GM12878 (cell line): ENCODE data around the gene MDK. TPM values are rescaled to one million over a fixed set of nuclear protein-coding genes. Genes with fewer than 3 reads are reported as not detected.

Experiments used
- ATAC-seq: fragments of 200-7000 bp; cut with Tn5 transposase; 3 replicates; pipeline ENCODE4 v1.9.1; 2020; ENCODE audit warnings: mild to moderate bottlenecking, moderate library complexity
- BruUV-seq: library from RNA; stranded (reverse); fragments of 400-500 nt; replicated peaks from 2 replicates; lab custom pipeline; 2021; lab: Mats Ljungman, UMichigan
- CTCF ChIA-PET: fragments of 300-600 bp; sonication (Branson Sonifier 250); formaldehyde crosslinking; extraction: SDS; loops from one replicate; lab custom pipeline; 2021; ENCODE audit warnings: inconsistent platforms; lab: Yijun Ruan, JAX
- POLR2A ChIA-PET: fragments of 350-600 bp; formaldehyde crosslinking; extraction: SDS; loops from one replicate; lab custom pipeline; 2021; ENCODE audit warnings: inconsistent platforms; lab: Charles Lee
- RAD21 ChIA-PET: fragments of 300-600 bp; sonication (Branson Sonifier 250); formaldehyde crosslinking; loops from one replicate; lab custom pipeline; 2023; ENCODE audit warnings: antibody characterized with exemption; ENCODE audit not compliant: unreplicated experiment; lab: Charles Lee
- SMC1A ChIA-PET: fragments of 300-600 bp; sonication (Branson Sonifier 250); formaldehyde crosslinking; loops from one replicate; lab custom pipeline; 2023; ENCODE audit not compliant: unreplicated experiment, uncharacterized antibody; lab: Charles Lee
- DNase-seq: peaks from one replicate; pipeline ENCODE4 v3.0.0-alpha.2; 2011; ENCODE audit warnings: low read depth, low spot score
- FAIRE-seq: peaks from 3 replicates; lab custom pipeline; 2011; peaks lifted over from hg19 to GRCh38; lab: Jason Lieb, UNC
- H2AFZ ChIP-seq: 2 replicates; pipeline ENCODE4 v1.6.0; 2011; ENCODE audit warnings: low read depth, low read length, control low read depth; ENCODE audit not compliant: control insufficient read depth
- H3K27ac ChIP-seq: 2 replicates; pipeline ENCODE4 v1.5.1; 2011; ENCODE audit warnings: control low read depth; ENCODE audit not compliant: control insufficient read depth, insufficient read depth
- H3K27me3 ChIP-seq, 2 experiments: replicated peaks in 1 of 2; 2 replicates each; pipeline versions ENCODE4 v1.6.0 to v1.6.1; 2011; ENCODE audit warnings: low read length in 1 of 2; ENCODE audit not compliant: control insufficient read depth in 2 of 2, insufficient read depth in 2 of 2
- H3K36me3 ChIP-seq, 2 experiments: 2 replicates each; pipeline ENCODE4 v1.5.1; 2011; ENCODE audit warnings: low read length in 1 of 2; ENCODE audit not compliant: control insufficient read depth in 2 of 2, insufficient read depth in 2 of 2
- H3K4me1 ChIP-seq: 2 replicates; pipeline ENCODE4 v1.6.1; 2011; ENCODE audit warnings: mild to moderate bottlenecking, low read length, moderate library complexity, mixed read lengths; ENCODE audit not compliant: control insufficient read depth, insufficient read depth
- H3K4me2 ChIP-seq: 2 replicates; pipeline ENCODE4 v1.6.0; 2011; ENCODE audit warnings: control low read depth; ENCODE audit not compliant: control insufficient read depth, insufficient read depth
- H3K4me3 ChIP-seq: fragments of 200-600 bp; sonication (generic); 2 replicates; pipeline ENCODE4 v1.5.1; 2016
- H3K79me2 ChIP-seq: 2 replicates; pipeline ENCODE4 v1.6.0; 2011; ENCODE audit warnings: low read length; ENCODE audit not compliant: control insufficient read depth, insufficient read depth
- H3K9ac ChIP-seq: 2 replicates; pipeline ENCODE4 v1.8.0; 2011; ENCODE audit warnings: low read length, control low read depth, mixed read lengths; ENCODE audit not compliant: control insufficient read depth, insufficient read depth
- H3K9me3 ChIP-seq: replicated peaks from 3 replicates; pipeline ENCODE4 v1.5.1; 2011; ENCODE audit warnings: mild to moderate bottlenecking, low read length; ENCODE audit not compliant: control insufficient read depth, insufficient read depth
- H4K20me1 ChIP-seq: 2 replicates; pipeline ENCODE4 v1.6.0; 2011; ENCODE audit not compliant: control insufficient read depth, insufficient read depth
- BACH1 ChIP-seq: fragments of 450-650 bp; IDR thresholded peaks from 2 replicates; pipeline ENCODE4 v1.6.1; 2017; ENCODE audit warnings: mild to moderate bottlenecking, borderline replicate concordance
- BRCA1 ChIP-seq: IDR thresholded peaks from 2 replicates; pipeline ENCODE4 v1.6.1; 2011; ENCODE audit warnings: low read depth, low read length, improper control_type of control experiment
- MTA2 ChIP-seq: fragments of 450-650 bp; IDR thresholded peaks from 2 replicates; pipeline ENCODE4 v1.6.1; 2016; ENCODE audit warnings: low read depth, mild to moderate bottlenecking, moderate library complexity
- NFYB ChIP-seq: IDR thresholded peaks from 2 replicates; pipeline ENCODE4 v1.6.1; 2011; ENCODE audit warnings: low read depth, mild to moderate bottlenecking, low read length, improper control_type of control experiment, moderate library complexity; ENCODE audit not compliant: insufficient read depth
- NR2F1 ChIP-seq: fragments of 450-650 bp; conservative IDR thresholded peaks from 2 replicates; pipeline ENCODE4 v1.6.1; 2017; ENCODE audit warnings: mild to moderate bottlenecking
- POLR2AphosphoS5 ChIP-seq: IDR thresholded peaks from 2 replicates; pipeline ENCODE4 v1.6.1; 2011; ENCODE audit warnings: mild to moderate bottlenecking, low read length, inconsistent platforms
- SMAD1 ChIP-seq: fragments of 450-650 bp; IDR thresholded peaks from 2 replicates; pipeline ENCODE4 v1.6.1; 2018; ENCODE audit warnings: mild to moderate bottlenecking, low read depth; ENCODE audit not compliant: partially characterized antibody
- TCF12 ChIP-seq: IDR thresholded peaks from 2 replicates; pipeline ENCODE4 v1.6.1; 2011; ENCODE audit warnings: low read depth, mild to moderate bottlenecking, low read length
- WGBS: methylation state at CpG from one replicate; pipeline ENCODE4 v1.1.6; 2016; ENCODE audit warnings: low lambda C conversion rate; ENCODE audit not compliant: insufficient replicate concordance, insufficient coverage; ENCODE audit errors: missing lambda C conversion rate; 5-methylcytosine and 5-hydroxymethylcytosine counted together
- in situ Hi-C: fragments of 300-500 bp; cut with MboI; formaldehyde crosslinking; loops from 9 replicates; pipeline ENCODE4 v1.14.3; 2018; ENCODE audit warnings: mixed read lengths
- intact Hi-C: fragments of 100-400 bp; cut with micrococcal nuclease; formaldehyde crosslinking; loops from one replicate; pipeline ENCODE4 v1.14.2; 2022; ENCODE audit not compliant: unreplicated experiment
- polyA plus RNA-seq, 11 experiments: library from polyadenylated mRNA; depleted of rRNA in 4 of 11; unstranded in 6 of 11; stranded (reverse) in 5 of 11; fragments of >200 nt; fragmentation: Nextera tagmentation in 4 of 11; fragmentation: Illumina TruSeq in 1 of 11; extraction: Ambion mirVana in 4 of 11; extraction: Trizol in 1 of 11; gene quantifications; 1 replicate in 1 of 11; 2 replicates in 10 of 11; pipeline versions ENCODE4 v1.2.1 to v1.2.3, GENCODE V29; 2011 to 2016; ENCODE audit warnings: inconsistent platforms in 2 of 11, missing spikeins in 2 of 11, low read depth in 1 of 11
- total RNA-seq, 4 experiments: library from RNA; depleted of rRNA in 3 of 4; stranded (reverse); fragments of >200 nt in 3 of 4; fragmentation: Illumina TruSeq in 1 of 4; extraction: Trizol in 1 of 4; gene quantifications; 2 replicates each; pipeline versions ENCODE4 v1.2.1 to v1.2.3, GENCODE V29; 2013 to 2021
- TF ChIP-seq, protein P1 (sequence below): IDR thresholded peaks from 2 replicates; pipeline ENCODE4 v1.6.1; 2012; ENCODE audit warnings: low read depth, low read length, improper control_type of control experiment
- TF ChIP-seq, protein P2 (sequence below): IDR thresholded peaks from 2 replicates; pipeline ENCODE4 v1.6.1; 2011; ENCODE audit warnings: mild to moderate bottlenecking, low read depth, low read length, moderate library complexity; ENCODE audit not compliant: insufficient replicate concordance
- TF ChIP-seq, protein P3 (sequence below): IDR thresholded peaks from 2 replicates; pipeline ENCODE4 v1.6.1; 2011; ENCODE audit warnings: borderline replicate concordance, low read depth, mild to moderate bottlenecking, moderate library complexity, mixed read lengths, low read length; ENCODE audit not compliant: insufficient read depth; ENCODE audit errors: extremely low read length
- TF ChIP-seq, protein P4 (sequence below): fragments of 450-650 bp; IDR thresholded peaks from 2 replicates; pipeline ENCODE4 v1.6.1; 2016; ENCODE audit warnings: mild to moderate bottlenecking
- TF ChIP-seq, protein P5 (sequence below): fragments of 450-650 bp; conservative IDR thresholded peaks from 2 replicates; pipeline ENCODE4 v1.6.1; 2017; ENCODE audit warnings: mild to moderate bottlenecking, moderate library complexity

Gene MDK
- total and polyA plus RNA-seq, 10 of the 15 experiments (the other 5 are each of a cell fraction or from before 2014, with no cell fraction given): 0.77 to 17.8 (median 9.9) TPM

DNA sequence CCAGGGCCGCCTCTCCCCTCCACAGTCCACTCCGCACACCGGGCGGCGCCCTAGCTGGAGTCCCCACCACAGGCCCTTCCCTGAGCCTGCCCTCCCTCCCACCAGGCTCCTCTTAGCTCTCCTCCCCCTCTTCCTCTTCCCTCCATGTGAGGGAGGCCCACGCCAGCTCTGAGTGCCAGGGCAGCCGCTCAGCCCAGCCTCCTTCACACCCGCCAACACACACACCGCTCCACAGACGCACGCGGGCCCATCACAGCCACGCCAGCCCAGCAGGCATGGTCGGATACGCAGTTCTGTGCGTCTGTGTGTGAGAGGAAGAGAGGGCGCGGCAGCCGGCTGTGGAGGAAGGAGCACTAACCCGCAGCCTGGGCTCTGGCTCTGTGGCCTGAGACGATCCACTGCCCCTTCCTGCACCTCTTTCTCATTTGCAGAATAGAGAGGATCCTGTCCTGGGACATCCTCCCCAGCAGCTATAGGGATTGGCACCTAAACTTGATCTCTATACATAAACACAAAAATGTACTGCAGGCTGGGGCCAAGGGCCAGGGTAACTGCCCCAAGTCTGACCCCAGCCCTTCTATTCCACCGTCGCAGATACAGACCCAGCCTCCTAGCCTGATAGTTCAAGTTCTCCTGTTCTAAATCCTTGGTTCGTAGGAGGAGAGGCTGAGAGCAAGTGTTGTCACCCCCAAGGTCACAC is 6.6 kb downstream of the MDK start:
- no peaks in the 10 kb centered on the region for H3K36me3 ChIP-seq
- TF ChIP-seq, protein P1, sequence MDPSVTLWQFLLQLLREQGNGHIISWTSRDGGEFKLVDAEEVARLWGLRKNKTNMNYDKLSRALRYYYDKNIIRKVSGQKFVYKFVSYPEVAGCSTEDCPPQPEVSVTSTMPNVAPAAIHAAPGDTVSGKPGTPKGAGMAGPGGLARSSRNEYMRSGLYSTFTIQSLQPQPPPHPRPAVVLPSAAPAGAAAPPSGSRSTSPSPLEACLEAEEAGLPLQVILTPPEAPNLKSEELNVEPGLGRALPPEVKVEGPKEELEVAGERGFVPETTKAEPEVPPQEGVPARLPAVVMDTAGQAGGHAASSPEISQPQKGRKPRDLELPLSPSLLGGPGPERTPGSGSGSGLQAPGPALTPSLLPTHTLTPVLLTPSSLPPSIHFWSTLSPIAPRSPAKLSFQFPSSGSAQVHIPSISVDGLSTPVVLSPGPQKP: no peak
- TF ChIP-seq, protein P2, sequence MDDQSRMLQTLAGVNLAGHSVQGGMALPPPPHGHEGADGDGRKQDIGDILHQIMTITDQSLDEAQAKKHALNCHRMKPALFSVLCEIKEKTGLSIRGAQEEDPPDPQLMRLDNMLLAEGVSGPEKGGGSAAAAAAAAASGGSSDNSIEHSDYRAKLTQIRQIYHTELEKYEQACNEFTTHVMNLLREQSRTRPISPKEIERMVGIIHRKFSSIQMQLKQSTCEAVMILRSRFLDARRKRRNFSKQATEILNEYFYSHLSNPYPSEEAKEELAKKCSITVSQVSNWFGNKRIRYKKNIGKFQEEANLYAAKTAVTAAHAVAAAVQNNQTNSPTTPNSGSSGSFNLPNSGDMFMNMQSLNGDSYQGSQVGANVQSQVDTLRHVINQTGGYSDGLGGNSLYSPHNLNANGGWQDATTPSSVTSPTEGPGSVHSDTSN: no peak
- TF ChIP-seq MTA2: no peak
- TF ChIP-seq NFYB: no peak
- TF ChIP-seq SMAD1: no peak
- no peak for TF ChIP-seq BACH1
- TF ChIP-seq BRCA1: no peak
- TF ChIP-seq TCF12: no peak
- no peak for TF ChIP-seq POLR2AphosphoS5
- TF ChIP-seq, protein P3, sequence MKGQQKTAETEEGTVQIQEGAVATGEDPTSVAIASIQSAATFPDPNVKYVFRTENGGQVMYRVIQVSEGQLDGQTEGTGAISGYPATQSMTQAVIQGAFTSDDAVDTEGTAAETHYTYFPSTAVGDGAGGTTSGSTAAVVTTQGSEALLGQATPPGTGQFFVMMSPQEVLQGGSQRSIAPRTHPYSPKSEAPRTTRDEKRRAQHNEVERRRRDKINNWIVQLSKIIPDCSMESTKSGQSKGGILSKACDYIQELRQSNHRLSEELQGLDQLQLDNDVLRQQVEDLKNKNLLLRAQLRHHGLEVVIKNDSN: no peak
- no peak for TF ChIP-seq NR2F1
- TF ChIP-seq, protein P4, sequence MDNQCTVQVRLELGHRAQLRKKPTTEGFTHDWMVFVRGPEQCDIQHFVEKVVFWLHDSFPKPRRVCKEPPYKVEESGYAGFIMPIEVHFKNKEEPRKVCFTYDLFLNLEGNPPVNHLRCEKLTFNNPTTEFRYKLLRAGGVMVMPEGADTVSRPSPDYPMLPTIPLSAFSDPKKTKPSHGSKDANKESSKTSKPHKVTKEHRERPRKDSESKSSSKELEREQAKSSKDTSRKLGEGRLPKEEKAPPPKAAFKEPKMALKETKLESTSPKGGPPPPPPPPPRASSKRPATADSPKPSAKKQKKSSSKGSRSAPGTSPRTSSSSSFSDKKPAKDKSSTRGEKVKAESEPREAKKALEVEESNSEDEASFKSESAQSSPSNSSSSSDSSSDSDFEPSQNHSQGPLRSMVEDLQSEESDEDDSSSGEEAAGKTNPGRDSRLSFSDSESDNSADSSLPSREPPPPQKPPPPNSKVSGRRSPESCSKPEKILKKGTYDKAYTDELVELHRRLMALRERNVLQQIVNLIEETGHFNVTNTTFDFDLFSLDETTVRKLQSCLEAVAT: no peak
- TF ChIP-seq, protein P5, sequence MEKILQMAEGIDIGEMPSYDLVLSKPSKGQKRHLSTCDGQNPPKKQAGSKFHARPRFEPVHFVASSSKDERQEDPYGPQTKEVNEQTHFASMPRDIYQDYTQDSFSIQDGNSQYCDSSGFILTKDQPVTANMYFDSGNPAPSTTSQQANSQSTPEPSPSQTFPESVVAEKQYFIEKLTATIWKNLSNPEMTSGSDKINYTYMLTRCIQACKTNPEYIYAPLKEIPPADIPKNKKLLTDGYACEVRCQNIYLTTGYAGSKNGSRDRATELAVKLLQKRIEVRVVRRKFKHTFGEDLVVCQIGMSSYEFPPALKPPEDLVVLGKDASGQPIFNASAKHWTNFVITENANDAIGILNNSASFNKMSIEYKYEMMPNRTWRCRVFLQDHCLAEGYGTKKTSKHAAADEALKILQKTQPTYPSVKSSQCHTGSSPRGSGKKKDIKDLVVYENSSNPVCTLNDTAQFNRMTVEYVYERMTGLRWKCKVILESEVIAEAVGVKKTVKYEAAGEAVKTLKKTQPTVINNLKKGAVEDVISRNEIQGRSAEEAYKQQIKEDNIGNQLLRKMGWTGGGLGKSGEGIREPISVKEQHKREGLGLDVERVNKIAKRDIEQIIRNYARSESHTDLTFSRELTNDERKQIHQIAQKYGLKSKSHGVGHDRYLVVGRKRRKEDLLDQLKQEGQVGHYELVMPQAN: no peak

More for the DNA sequence above, 6.6 kb downstream of the MDK start:
- no peak for DNase-seq
- WGBS: 4% methylated on average over 22 of the region's 24 CpGs
- POLR2A ChIA-PET: interaction anchor here (1.2 kb wide), 1 partner anchor 147 kb away, joined by 3 read pairs; no protein-coding TSS in a partner anchor
- SMC1A ChIA-PET: interaction anchor here (0.9 to 4.9 kb wide), 20 partner anchors 14 to 231 kb away, joined by 3 to 24 read pairs (median 4); partner anchors contain the start of genes ATG13 and HARBI1
- no peaks in the 10 kb centered on the region for H3K79me2 ChIP-seq
- H3K4me2 ChIP-seq: no peak overlapping the region
- no peak overlapping the region for H2AFZ ChIP-seq
- H3K9me3 ChIP-seq: no peaks in the 10 kb centered on the region
- CTCF ChIA-PET: interaction anchor here (0.6 to 6.7 kb wide), 34 partner anchors 9 to 991 kb away, joined by 3 to 94 read pairs (median 6); partner anchors contain the start of genes ATG13 and HARBI1
- H3K4me1 ChIP-seq: peaks cover 6% of the 10 kb centered on the region
- H3K27me3 ChIP-seq: peaks cover 13 to 16% of the 10 kb centered on the region in 2 experiments
- no peak overlapping the region for H3K27ac ChIP-seq
- BruUV-seq: no TSS peak
- no peak for FAIRE-seq
- no peaks in the 10 kb centered on the region for H4K20me1 ChIP-seq
- no peak overlapping the region for H3K4me3 ChIP-seq
- no peak overlapping the region for H3K9ac ChIP-seq
- in situ Hi-C loops: no loop called here
- intact Hi-C loops: loop anchor here (2.0 kb wide), 1 partner anchor 229 kb away; the partner anchor contains the start of genes ATG13 and HARBI1
- RAD21 ChIA-PET: interaction anchor here (0.5 to 3.4 kb wide), 15 partner anchors 35 to 820 kb away, joined by 3 to 16 read pairs (median 5); no protein-coding TSS in a partner anchor
- no peak for ATAC-seq
